Panc1 (cell line): Measurements from ENCODE around the gene MTR. TPM values are rescaled to one million over a fixed set of nuclear protein-coding genes. Genes with fewer than 3 reads are reported as not detected.

Experiments used
- ATAC-seq: fragments of 200-7000 bp; cut with Tn5 transposase; 2 replicates; pipeline ENCODE4 v1.9.1; 2020; ENCODE audit warnings: mild to moderate bottlenecking, moderate library complexity
- BruUV-seq: library from RNA; stranded (reverse); fragments of 400-500 nt; replicated peaks from 2 replicates; lab custom pipeline; 2021; lab: Mats Ljungman, UMichigan
- CTCF ChIA-PET: fragments of 300-600 bp; sonication (Branson Sonifier 250); formaldehyde crosslinking; loops from one replicate; lab custom pipeline; 2022; ENCODE audit warnings: antibody characterized with exemption; lab: Charles Lee
- POLR2A ChIA-PET: fragments of 300-600 bp; sonication (Branson Sonifier 250); formaldehyde crosslinking; loops from one replicate; lab custom pipeline; 2022; ENCODE audit warnings: antibody characterized with exemption; lab: Charles Lee
- DNase-seq: peaks from one replicate; pipeline ENCODE4 v3.0.0-alpha.2; 2010; ENCODE audit warnings: low read depth, low spot score
- H3K27ac ChIP-seq: 2 replicates; pipeline ENCODE4 v1.5.1; 2011; ENCODE audit warnings: mild to moderate bottlenecking, low read length, inconsistent platforms
- H3K27me3 ChIP-seq: fragments of 200-500 bp; sonication (Bioruptor generic); 2 replicates; pipeline ENCODE4 v1.6.0; 2014; ENCODE audit warnings: low read length, inconsistent platforms; ENCODE audit not compliant: control insufficient read depth, insufficient read depth
- H3K36me3 ChIP-seq: fragments of 200-500 bp; sonication (Bioruptor generic); 2 replicates; pipeline ENCODE4 v1.5.1; 2014; ENCODE audit warnings: inconsistent platforms, mild to moderate bottlenecking, low read length, moderate library complexity; ENCODE audit not compliant: control insufficient read depth, insufficient read depth
- H3K4me1 ChIP-seq: 2 replicates; pipeline ENCODE4 v1.5.1; 2011; ENCODE audit warnings: inconsistent platforms, mild to moderate bottlenecking, low read length, moderate library complexity; ENCODE audit not compliant: control insufficient read depth, insufficient read depth
- H3K4me3 ChIP-seq, 2 experiments: 2 replicates each; pipeline ENCODE4 v1.5.1; 2011 to 2012; ENCODE audit warnings: low read depth in 2 of 2, low read length in 2 of 2, mild to moderate bottlenecking in 2 of 2, inconsistent platforms in 1 of 2, moderate library complexity in 1 of 2
- H3K9me3 ChIP-seq: fragments of 200-500 bp; sonication (Bioruptor generic); 2 replicates; pipeline ENCODE4 v1.5.1; 2014; ENCODE audit warnings: low read depth, mild to moderate bottlenecking, inconsistent platforms, low read length, moderate library complexity; ENCODE audit not compliant: control insufficient read depth, insufficient read depth
- CTCF ChIP-seq: fragments of 450-650 bp; IDR thresholded peaks from 2 replicates; pipeline ENCODE4 v1.5.1; 2017; ENCODE audit warnings: mild to moderate bottlenecking
- POLR2AphosphoS5 ChIP-seq: IDR thresholded peaks from 2 replicates; pipeline ENCODE4 v1.6.1; 2012; ENCODE audit warnings: mild to moderate bottlenecking, low read depth, low read length, moderate library complexity
- REST ChIP-seq, 2 experiments: IDR thresholded peaks; 2 replicates each; pipeline ENCODE4 v1.6.1; 2011 to 2012; ENCODE audit warnings: low read depth in 2 of 2, control low read depth in 1 of 2, low read length in 1 of 2, mild to moderate bottlenecking in 1 of 2, moderate library complexity in 1 of 2; ENCODE audit not compliant: insufficient read depth in 1 of 2
- SIN3A ChIP-seq: IDR thresholded peaks from 2 replicates; pipeline ENCODE4 v1.6.1; 2012; ENCODE audit warnings: low read depth, mild to moderate bottlenecking, low read length, moderate library complexity, borderline replicate concordance; ENCODE audit not compliant: insufficient read depth
- TCF7L2 ChIP-seq: IDR thresholded peaks from 2 replicates; pipeline ENCODE4 v1.6.1; 2011; ENCODE audit warnings: mild to moderate bottlenecking, low read depth, low read length, inconsistent platforms
- in situ Hi-C: cut with HindIII; loops from 2 replicates; pipeline ENCODE4 v1.10.0; 2016; ENCODE audit warnings: low sequenced_read_pairs, low pct_unique_long_range_greater_than_20kb
- intact Hi-C: fragments of 100-400 bp; cut with micrococcal nuclease; formaldehyde crosslinking; loops from one replicate; pipeline ENCODE4 v1.10.0; 2022; ENCODE audit not compliant: unreplicated experiment
- total RNA-seq: library from RNA; stranded (reverse); gene quantifications from one replicate; pipeline ENCODE4 v1.2.1, GENCODE V29; 2021; ENCODE audit not compliant: unreplicated experiment

The MTR gene
- total RNA-seq, 1 experiment from 2014 or later, result 33.7 TPM

DNA sequence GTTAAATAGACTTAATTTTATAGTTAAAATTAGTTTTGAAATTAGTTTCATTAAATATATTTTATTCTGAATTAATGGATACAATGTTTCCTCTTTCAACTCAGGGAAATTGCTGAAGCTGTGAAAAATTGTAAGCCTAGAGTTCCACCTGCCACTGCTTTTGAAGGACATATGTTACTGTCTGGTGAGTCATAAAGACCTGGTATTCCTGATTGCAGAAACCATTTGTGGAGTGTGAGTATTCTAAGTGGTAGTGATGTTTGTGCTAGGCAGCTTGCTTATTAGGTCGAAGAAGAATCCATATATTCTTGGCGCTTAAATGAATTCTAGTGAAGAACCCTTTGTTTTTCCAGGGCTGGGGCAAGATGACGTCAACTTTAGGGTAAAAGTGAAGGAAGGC lies 34.0 kb downstream of the MTR start:
- no peak for DNase-seq
- TF ChIP-seq REST (IDR thresholded peaks at IDR 0.05; ENCODE audit: insufficient read depth in 1 of 2, low read depth in 2 of 2, low read length in 1 of 2), result no peak
- no peak for TF ChIP-seq TCF7L2
- TF ChIP-seq SIN3A, result no peak
- no peak for TF ChIP-seq CTCF
- CTCF ChIA-PET, result no interaction called here
- H3K4me1 ChIP-seq, result no peaks in the 10 kb centered on the region
- no peaks in the 10 kb centered on the region for H3K9me3 ChIP-seq
- intact Hi-C loops (no loop called here), in situ Hi-C loops (no loop called here)
- H3K36me3 ChIP-seq, result peaks cover 9% of the 10 kb centered on the region
- no peaks in the 10 kb centered on the region for H3K27me3 ChIP-seq
- no peak for ATAC-seq
- no TSS peak for BruUV-seq
- no peak overlapping the region for H3K4me3 ChIP-seq
- no peak overlapping the region for H3K27ac ChIP-seq
- POLR2A ChIA-PET, result no interaction called here

DNA sequence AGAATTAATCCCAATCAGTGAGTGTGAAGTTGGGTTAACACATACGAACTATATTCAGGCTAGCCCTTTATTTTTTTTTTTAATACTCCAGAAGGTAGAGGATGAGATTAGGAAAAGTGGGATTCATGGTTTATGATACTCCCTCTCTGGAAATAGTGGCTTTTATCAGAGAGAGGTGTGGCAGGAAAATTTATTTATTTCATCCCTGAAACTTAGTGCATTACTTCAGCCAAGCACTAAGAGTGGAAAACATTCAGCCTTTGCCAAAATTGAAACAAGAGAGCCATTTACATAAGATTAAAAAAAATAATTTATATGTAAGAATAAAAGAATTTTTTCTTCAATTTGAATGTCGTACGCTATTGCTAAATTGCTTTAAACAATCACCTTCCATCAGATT lies 35.0 kb downstream of the MTR start:
- Histone ChIP-seq H3K4me1 (no peaks in the 10 kb centered on the region), H3K36me3 (peaks cover 10% of the 10 kb centered on the region), H3K27ac (no peak overlapping the region), H3K9me3 (no peaks in the 10 kb centered on the region), H3K27me3 (no peaks in the 10 kb centered on the region), H3K4me3 (no peak overlapping the region)
- ATAC-seq (no peak), DNase-seq (no peak)
- in situ Hi-C loops (no loop called here), intact Hi-C loops (no loop called here)
- ChIA-PET CTCF (no interaction called here), POLR2A (no interaction called here)
- BruUV-seq, result no TSS peak
- TF ChIP-seq CTCF (no peak), TCF7L2 (no peak), SIN3A (no peak), REST (IDR thresholded peaks at IDR 0.05; ENCODE audit: insufficient read depth in 1 of 2, low read depth in 2 of 2, low read length in 1 of 2) (no peak), POLR2AphosphoS5 (no peak)
